ENCODE results near the gene MRPL23.

The MRPL23 gene

GRCh38 chr11:1959786-1960185 lies 12.7 kb downstream of the MRPL23 start:
- DNase-seq: no peak

GRCh38 chr11:1963864-1964263 lies 16.7 kb downstream of the MRPL23 start:
- DNase-seq: no peak

- DNase-seq: no peak
Observed at GRCh38 chr11:1964348-1964747, 17.2 kb downstream of the MRPL23 start.

GRCh38 chr11:1964955-1965354 lies 17.8 kb downstream of the MRPL23 start:
- no peak for DNase-seq

- DNase-seq: no peak
Observed at GRCh38 chr11:1966531-1966930, 19.4 kb downstream of the MRPL23 start.

- no peak for DNase-seq
Observed at GRCh38 chr11:1967641-1968225, 20.6 kb downstream of the MRPL23 start.

GRCh38 chr11:1968454-1969002 lies 21.4 kb downstream of the MRPL23 start:
- DNase-seq: no peak

GRCh38 chr11:1969035-1969434 lies 21.9 kb downstream of the MRPL23 start:
- DNase-seq: no peak

GRCh38 chr11:1969776-1970175 lies 22.6 kb downstream of the MRPL23 start:
- DNase-seq: no peak

- DNase-seq: no peak
Observed at GRCh38 chr11:1970956-1971355, 23.8 kb downstream of the MRPL23 start.

GRCh38 chr11:1975185-1975584 lies 28.1 kb downstream of the MRPL23 start:
- no peak for DNase-seq

GRCh38 chr11:1978720-1979473 lies 31.8 kb downstream of the MRPL23 start:
- no peak for DNase-seq

- no peak for DNase-seq
Observed at GRCh38 chr11:1979607-1980006, 32.5 kb downstream of the MRPL23 start.

GRCh38 chr11:1982873-1983600 lies 35.9 kb downstream of the MRPL23 start:
- no peak for DNase-seq

GRCh38 chr11:1983601-1983961 lies 36.4 kb downstream of the MRPL23 start:
- DNase-seq: no peak

- DNase-seq: no peak
Observed at GRCh38 chr11:1987024-1987423, 39.9 kb downstream of the MRPL23 start.

- no peak for DNase-seq
Observed at GRCh38 chr11:1988174-1988573, 41.0 kb downstream of the MRPL23 start.

GRCh38 chr11:1988667-1989317 lies 41.7 kb downstream of the MRPL23 start:
- DNase-seq: no peak

GRCh38 chr11:1989953-1990352 lies 42.8 kb downstream of the MRPL23 start:
- no peak for DNase-seq

GRCh38 chr11:1990872-1991578 lies 43.9 kb downstream of the MRPL23 start:
- no peak for DNase-seq

GRCh38 chr11:1992111-1992510 lies 45.0 kb downstream of the MRPL23 start:
- no peak for DNase-seq

GRCh38 chr11:1994121-1994520 lies 47.0 kb downstream of the MRPL23 start:
- DNase-seq: no peak

GRCh38 chr11:1997755-1998154 lies 50.6 kb downstream of the MRPL23 start, which contains the start of gene H19:
Gene H19, minus strand, starts transcription at chr11:1997842.
- DNase-seq: no peak

Measured in CD4-positive, alpha-beta T cell treated with Interleukin-4 for 4 hours (primary cell).